ENCODE measurements around the gene NTRK3. TPM values are rescaled to one million over a fixed set of nuclear protein-coding genes. Genes with fewer than 3 reads are reported as not detected.

The NTRK3 gene
- total RNA-seq, 1 experiment from 2014 or later, result not detected

- no peaks in the 10 kb centered on the region for H3K27me3 ChIP-seq (ENCODE audit: insufficient read depth, low read depth)
- no TSS peak for BruUV-seq (replicated peaks)
- H3K36me3 ChIP-seq (ENCODE audit: low read depth), result no peaks in the 10 kb centered on the region
- no peaks in the 10 kb centered on the region for H3K4me1 ChIP-seq (replicated peaks; ENCODE audit: insufficient read depth)
- H4K20me1 ChIP-seq (ENCODE audit: insufficient read depth), result no peaks in the 10 kb centered on the region
- POLR2A ChIA-PET (ENCODE audit: unreplicated experiment), result no interaction called here
- intact Hi-C loops (cut with micrococcal nuclease; ENCODE audit: unreplicated experiment), result no loop called here
- CTCF ChIA-PET, result no interaction called here
- TF ChIP-seq EZH2 (IDR thresholded peaks at IDR 0.05; ENCODE audit: low read depth), result no peak
- TF ChIP-seq CTCF (conservative IDR thresholded peaks at IDR 0.05), result no peak
- no peaks in the 10 kb centered on the region for H3K79me2 ChIP-seq (ENCODE audit: low read depth)
- H2AFZ ChIP-seq, result no peak overlapping the region
- DNase-seq, result no peak
- H3F3A ChIP-seq (ENCODE audit: insufficient read depth, low read depth), result no peaks in the 10 kb centered on the region
- H3K9me2 ChIP-seq (ENCODE audit: insufficient read depth), result no peaks in the 10 kb centered on the region
- H3K9me3 ChIP-seq (ENCODE audit: insufficient read depth, low read depth), result no peaks in the 10 kb centered on the region
- no peak overlapping the region for H3K4me3 ChIP-seq
- no peak overlapping the region for H3K27ac ChIP-seq
- H3K4me2 ChIP-seq, result no peak overlapping the region
Measured at GRCh38 chr15:88069561-88069960, 187.0 kb downstream of the NTRK3 start.

GRCh38 chr15:88067331-88067685 is 189.2 kb downstream of the NTRK3 start:
- Histone ChIP-seq H3K9me3 (ENCODE audit: insufficient read depth, low read depth) (no peaks in the 10 kb centered on the region), H2AFZ (no peak overlapping the region), H3K36me3 (ENCODE audit: low read depth) (no peaks in the 10 kb centered on the region), H3K9me2 (ENCODE audit: insufficient read depth) (no peaks in the 10 kb centered on the region), H3K4me3 (no peak overlapping the region), H3K4me2 (no peak overlapping the region), H3F3A (ENCODE audit: insufficient read depth, low read depth) (no peaks in the 10 kb centered on the region), H3K79me2 (ENCODE audit: low read depth) (no peaks in the 10 kb centered on the region), H3K4me1 (replicated peaks; ENCODE audit: insufficient read depth) (no peaks in the 10 kb centered on the region), H4K20me1 (ENCODE audit: insufficient read depth) (no peaks in the 10 kb centered on the region), H3K27ac (no peak overlapping the region), H3K27me3 (ENCODE audit: insufficient read depth, low read depth) (no peaks in the 10 kb centered on the region)
- TF ChIP-seq EZH2 (IDR thresholded peaks at IDR 0.05; ENCODE audit: low read depth) (no peak), CTCF (conservative IDR thresholded peaks at IDR 0.05) (no peak)
- no peak for DNase-seq
- ChIA-PET POLR2A (ENCODE audit: unreplicated experiment) (no interaction called here), CTCF (no interaction called here)
- intact Hi-C loops (cut with micrococcal nuclease; ENCODE audit: unreplicated experiment), result no loop called here
- BruUV-seq (replicated peaks), result no TSS peak

GRCh38 chr15:88066636-88067330 is 189.8 kb downstream of the NTRK3 start:
- TF ChIP-seq CTCF (conservative IDR thresholded peaks at IDR 0.05), result no peak
- TF ChIP-seq EZH2 (IDR thresholded peaks at IDR 0.05; ENCODE audit: low read depth), result no peak
- Histone ChIP-seq H3K4me1 (replicated peaks; ENCODE audit: insufficient read depth) (no peaks in the 10 kb centered on the region), H3K36me3 (ENCODE audit: low read depth) (no peaks in the 10 kb centered on the region), H3K27ac (no peak overlapping the region), H3K9me3 (ENCODE audit: insufficient read depth, low read depth) (no peaks in the 10 kb centered on the region), H2AFZ (no peak overlapping the region), H3F3A (ENCODE audit: insufficient read depth, low read depth) (no peaks in the 10 kb centered on the region), H3K9me2 (ENCODE audit: insufficient read depth) (no peaks in the 10 kb centered on the region), H3K4me3 (no peak overlapping the region), H3K79me2 (ENCODE audit: low read depth) (no peaks in the 10 kb centered on the region), H4K20me1 (ENCODE audit: insufficient read depth) (no peaks in the 10 kb centered on the region), H3K27me3 (ENCODE audit: insufficient read depth, low read depth) (no peaks in the 10 kb centered on the region), H3K4me2 (no peak overlapping the region)
- BruUV-seq (replicated peaks), result no TSS peak
- intact Hi-C loops (cut with micrococcal nuclease; ENCODE audit: unreplicated experiment), result no loop called here
- CTCF ChIA-PET, result no interaction called here
- POLR2A ChIA-PET (ENCODE audit: unreplicated experiment), result no interaction called here
- no peak for DNase-seq

Measured in PC-9 (cell line).